SK-N-SH treated with all-trans-retinoic acid at 6 μM for 48 hours (cell line): ENCODE data around the gene GPR37L1.

ENCODE experiments used
- CREB5 ChIP-seq: fragments of 250-450 bp; sonication (Bioruptor Pico); IDR thresholded peaks from 2 replicates; pipeline ENCODE4 v1.5.1; 2020; ENCODE audit warnings: low read depth, mild to moderate bottlenecking, moderate library complexity
- CSDC2 ChIP-seq: fragments of 250-450 bp; sonication (Bioruptor Pico); IDR thresholded peaks from 2 replicates; pipeline ENCODE4 v1.5.0; 2020; ENCODE audit warnings: mild to moderate bottlenecking, moderate library complexity
- ESRRG ChIP-seq: fragments of 250-450 bp; sonication (Bioruptor Pico); IDR thresholded peaks from 2 replicates; pipeline ENCODE4 v1.6.1; 2021; ENCODE audit warnings: mild to moderate bottlenecking
- ISL1 ChIP-seq: fragments of 250-450 bp; sonication (Bioruptor Pico); IDR thresholded peaks from 2 replicates; pipeline ENCODE4 v2.1.2; 2022; ENCODE audit warnings: mild to moderate bottlenecking, moderate library complexity
- OSR1 ChIP-seq: fragments of 250-450 bp; sonication (Bioruptor Pico); IDR thresholded peaks from 2 replicates; pipeline ENCODE4 v1.8.0; 2022; ENCODE audit warnings: moderate library complexity, mild to moderate bottlenecking, inconsistent platforms
- RARB ChIP-seq: fragments of 250-450 bp; sonication (Bioruptor Pico); IDR thresholded peaks from 2 replicates; pipeline ENCODE4 v1.8.0; 2021; ENCODE audit warnings: mild to moderate bottlenecking, moderate library complexity
- TOX ChIP-seq: fragments of 250-450 bp; sonication (Bioruptor Pico); IDR thresholded peaks from 2 replicates; pipeline ENCODE4 v1.8.0; 2021; ENCODE audit warnings: mild to moderate bottlenecking, moderate library complexity, borderline replicate concordance
- ZFP3 ChIP-seq: fragments of 250-450 bp; sonication (Bioruptor Pico); IDR thresholded peaks from 2 replicates; pipeline ENCODE4 v1.5.0; 2020; ENCODE audit warnings: mild to moderate bottlenecking, moderate library complexity
- ZFP30 ChIP-seq: fragments of 450-650 bp; formaldehyde crosslinking; IDR thresholded peaks from 2 replicates; pipeline ENCODE4 v1.5.0; 2022; ENCODE audit warnings: mild to moderate bottlenecking, moderate library complexity
- ZNF70 ChIP-seq: fragments of 450-650 bp; formaldehyde crosslinking; IDR thresholded peaks from 2 replicates; pipeline ENCODE4 v1.5.0; 2020; ENCODE audit warnings: mild to moderate bottlenecking, moderate library complexity
- ZNF8 ChIP-seq: fragments of 450-650 bp; formaldehyde crosslinking; IDR thresholded peaks from 2 replicates; pipeline ENCODE4 v1.5.0; 2020; ENCODE audit warnings: mild to moderate bottlenecking, moderate library complexity
- TF ChIP-seq, protein P1 (sequence below): fragments of 250-450 bp; sonication (Bioruptor Pico); IDR thresholded peaks from 2 replicates; pipeline ENCODE4 v1.8.0; 2021; ENCODE audit warnings: low read depth, mild to moderate bottlenecking, moderate library complexity, borderline replicate concordance

GRCh38 chr1:202081992-202082391, 40.7 kb upstream of the GPR37L1 start:
- TF ChIP-seq, protein P1, sequence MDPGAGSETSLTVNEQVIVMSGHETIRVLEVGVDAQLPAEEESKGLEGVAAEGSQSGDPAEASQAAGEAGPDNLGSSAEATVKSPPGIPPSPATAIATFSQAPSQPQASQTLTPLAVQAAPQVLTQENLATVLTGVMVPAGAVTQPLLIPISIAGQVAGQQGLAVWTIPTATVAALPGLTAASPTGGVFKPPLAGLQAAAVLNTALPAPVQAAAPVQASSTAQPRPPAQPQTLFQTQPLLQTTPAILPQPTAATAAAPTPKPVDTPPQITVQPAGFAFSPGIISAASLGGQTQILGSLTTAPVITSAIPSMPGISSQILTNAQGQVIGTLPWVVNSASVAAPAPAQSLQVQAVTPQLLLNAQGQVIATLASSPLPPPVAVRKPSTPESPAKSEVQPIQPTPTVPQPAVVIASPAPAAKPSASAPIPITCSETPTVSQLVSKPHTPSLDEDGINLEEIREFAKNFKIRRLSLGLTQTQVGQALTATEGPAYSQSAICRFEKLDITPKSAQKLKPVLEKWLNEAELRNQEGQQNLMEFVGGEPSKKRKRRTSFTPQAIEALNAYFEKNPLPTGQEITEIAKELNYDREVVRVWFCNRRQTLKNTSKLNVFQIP (CRISPR knock-in tag): no peak
- TF ChIP-seq ESRRG (CRISPR knock-in tag): no peak
- TF ChIP-seq CSDC2 (CRISPR knock-in tag): no peak
- TF ChIP-seq ZFP30 (CRISPR knock-in tag): no peak
- TF ChIP-seq CREB5: no peak
- no peak for TF ChIP-seq RARB (CRISPR knock-in tag)
- TF ChIP-seq ZNF70 (CRISPR knock-in tag): no peak
- no peak for TF ChIP-seq ISL1 (CRISPR knock-in tag)
- no peak for TF ChIP-seq OSR1 (CRISPR knock-in tag)
- TF ChIP-seq ZNF8 (CRISPR knock-in tag): no peak
- TF ChIP-seq ZFP3 (CRISPR knock-in tag): no peak
- no peak for TF ChIP-seq TOX (CRISPR knock-in tag)
